Lower lobe of right lung (tissue), 2 donors: ENCODE data around the gene HDAC7. TPM values are rescaled to one million over a fixed set of nuclear protein-coding genes. Genes with fewer than 3 reads are reported as not detected.

Experiments used
- ATAC-seq, 2 donors: fragments of 200-7000 bp; cut with Tn5 transposase; one replicate each; pipeline ENCODE4 v1.9.1; 2020 to 2022; ENCODE audit warnings: mild to moderate bottlenecking in 2 of 2, moderate library complexity in 2 of 2
- DNase-seq: peaks from one replicate; pipeline ENCODE4 v3.0.0-alpha.2; 2020
- H3K27ac ChIP-seq: fragments of 200-600 bp; one replicate; pipeline ENCODE4 v1.8.0; 2022
- H3K27me3 ChIP-seq: fragments of 200-600 bp; one replicate; pipeline ENCODE4 v1.8.0; 2022; ENCODE audit warnings: low read depth
- H3K36me3 ChIP-seq: fragments of 200-600 bp; one replicate; pipeline ENCODE4 v1.8.0; 2022; ENCODE audit warnings: mild to moderate bottlenecking
- H3K4me1 ChIP-seq: fragments of 200-600 bp; one replicate; pipeline ENCODE4 v1.8.0; 2022
- H3K4me3 ChIP-seq: fragments of 200-600 bp; one replicate; pipeline ENCODE4 v1.8.0; 2022; ENCODE audit warnings: mild to moderate bottlenecking
- H3K9me3 ChIP-seq: fragments of 200-600 bp; one replicate; pipeline ENCODE4 v1.8.0; 2022
- intact Hi-C: fragments of 100-400 bp; cut with DNase I; formaldehyde crosslinking; loops from one replicate; pipeline ENCODE4 v1.11.0; 2022
- total RNA-seq: library from RNA; stranded (reverse); fragmentation: NEBNext Ultra II Directional; extraction: Animal tissue kit (Norgen Biotek cat#: 25700); gene quantifications from one replicate; pipeline ENCODE4 v1.2.1, GENCODE V29; 2021
- TF ChIP-seq, protein P1 (sequence below): fragments of 200-600 bp; IDR thresholded peaks from one replicate; pipeline ENCODE4 v1.8.0; 2022; ENCODE audit warnings: antibody characterized with exemption, mild to moderate bottlenecking
- donor health status: DM: no; HTN: yes; CAD: no; lungs with severe emphysema.

HDAC7 gene
- total RNA-seq, 1 donor from 2014 or later = 104 TPM

DNA sequence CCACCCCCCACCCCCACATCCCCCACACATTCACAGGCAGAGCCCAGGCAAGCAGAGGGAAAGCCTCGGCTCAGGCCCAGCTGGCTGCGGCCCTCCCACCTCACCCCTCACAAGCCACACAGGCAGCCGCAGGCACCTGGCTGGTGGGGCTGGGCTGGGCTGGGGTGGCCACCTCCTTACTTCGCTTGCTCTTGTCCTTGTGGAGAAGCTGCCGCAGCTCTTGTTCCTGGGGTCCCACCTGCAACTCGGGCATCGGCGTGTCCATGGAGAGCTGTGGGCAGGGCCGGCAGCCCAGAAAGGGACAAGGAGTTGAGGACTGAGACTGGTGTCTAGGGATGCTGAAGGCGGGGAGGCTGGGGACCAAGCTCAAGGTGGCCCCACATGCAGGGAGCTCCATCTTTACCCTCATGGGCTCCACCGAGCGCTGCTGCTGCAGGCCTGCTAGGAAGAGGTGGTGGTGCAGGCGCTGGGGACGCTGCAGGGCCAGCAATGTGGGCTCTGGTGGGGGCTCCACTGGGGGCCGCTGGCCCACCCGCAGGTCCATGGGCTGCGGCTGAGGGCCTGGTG, 21.2 kb downstream of the HDAC7 start:
- H3K4me1 ChIP-seq = peaks cover 52% of the 10 kb centered on the region
- no peaks in the 10 kb centered on the region for H3K27me3 ChIP-seq
- no peak for ATAC-seq
- no peaks in the 10 kb centered on the region for H3K9me3 ChIP-seq
- H3K4me3 ChIP-seq = no peak overlapping the region
- no peak overlapping the region for H3K27ac ChIP-seq
- DNase-seq = no peak
- TF ChIP-seq, protein P1, sequence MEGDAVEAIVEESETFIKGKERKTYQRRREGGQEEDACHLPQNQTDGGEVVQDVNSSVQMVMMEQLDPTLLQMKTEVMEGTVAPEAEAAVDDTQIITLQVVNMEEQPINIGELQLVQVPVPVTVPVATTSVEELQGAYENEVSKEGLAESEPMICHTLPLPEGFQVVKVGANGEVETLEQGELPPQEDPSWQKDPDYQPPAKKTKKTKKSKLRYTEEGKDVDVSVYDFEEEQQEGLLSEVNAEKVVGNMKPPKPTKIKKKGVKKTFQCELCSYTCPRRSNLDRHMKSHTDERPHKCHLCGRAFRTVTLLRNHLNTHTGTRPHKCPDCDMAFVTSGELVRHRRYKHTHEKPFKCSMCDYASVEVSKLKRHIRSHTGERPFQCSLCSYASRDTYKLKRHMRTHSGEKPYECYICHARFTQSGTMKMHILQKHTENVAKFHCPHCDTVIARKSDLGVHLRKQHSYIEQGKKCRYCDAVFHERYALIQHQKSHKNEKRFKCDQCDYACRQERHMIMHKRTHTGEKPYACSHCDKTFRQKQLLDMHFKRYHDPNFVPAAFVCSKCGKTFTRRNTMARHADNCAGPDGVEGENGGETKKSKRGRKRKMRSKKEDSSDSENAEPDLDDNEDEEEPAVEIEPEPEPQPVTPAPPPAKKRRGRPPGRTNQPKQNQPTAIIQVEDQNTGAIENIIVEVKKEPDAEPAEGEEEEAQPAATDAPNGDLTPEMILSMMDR = no peak
- intact Hi-C loops = no loop called here
- H3K36me3 ChIP-seq = peaks cover 61% of the 10 kb centered on the region

DNA sequence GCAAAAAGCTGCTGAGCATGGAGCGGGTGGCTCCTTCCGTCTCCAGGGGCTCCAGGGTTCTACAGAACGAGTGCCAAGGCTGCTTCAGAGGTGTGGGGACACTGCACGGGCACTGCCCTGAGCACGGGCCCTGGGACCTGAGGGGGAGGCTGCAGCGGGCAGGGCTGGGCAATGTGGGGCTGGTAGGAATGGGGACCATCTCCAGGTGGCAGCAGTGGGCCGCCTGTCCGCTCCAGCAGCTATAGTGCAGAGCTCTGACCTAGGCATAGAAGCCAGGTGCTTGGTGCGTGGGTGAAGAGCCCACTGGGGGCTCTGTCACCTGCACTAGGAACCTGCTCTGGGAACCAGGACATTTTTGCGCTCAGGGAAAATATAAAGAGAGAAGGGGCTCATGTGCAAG, 22.3 kb downstream of the HDAC7 start:
- ATAC-seq (peak in 1 of 2 donors; percentile 34), DNase-seq (no peak)
- peaks cover 42% of the 10 kb centered on the region for H3K4me1 ChIP-seq
- no peaks in the 10 kb centered on the region for H3K9me3 ChIP-seq
- intact Hi-C loops = no loop called here
- H3K27ac ChIP-seq = no peak overlapping the region
- H3K36me3 ChIP-seq = peaks cover 66% of the 10 kb centered on the region
- TF ChIP-seq, protein P1 = peak; percentile 22
- H3K27me3 ChIP-seq = no peaks in the 10 kb centered on the region
- no peak overlapping the region for H3K4me3 ChIP-seq

DNA sequence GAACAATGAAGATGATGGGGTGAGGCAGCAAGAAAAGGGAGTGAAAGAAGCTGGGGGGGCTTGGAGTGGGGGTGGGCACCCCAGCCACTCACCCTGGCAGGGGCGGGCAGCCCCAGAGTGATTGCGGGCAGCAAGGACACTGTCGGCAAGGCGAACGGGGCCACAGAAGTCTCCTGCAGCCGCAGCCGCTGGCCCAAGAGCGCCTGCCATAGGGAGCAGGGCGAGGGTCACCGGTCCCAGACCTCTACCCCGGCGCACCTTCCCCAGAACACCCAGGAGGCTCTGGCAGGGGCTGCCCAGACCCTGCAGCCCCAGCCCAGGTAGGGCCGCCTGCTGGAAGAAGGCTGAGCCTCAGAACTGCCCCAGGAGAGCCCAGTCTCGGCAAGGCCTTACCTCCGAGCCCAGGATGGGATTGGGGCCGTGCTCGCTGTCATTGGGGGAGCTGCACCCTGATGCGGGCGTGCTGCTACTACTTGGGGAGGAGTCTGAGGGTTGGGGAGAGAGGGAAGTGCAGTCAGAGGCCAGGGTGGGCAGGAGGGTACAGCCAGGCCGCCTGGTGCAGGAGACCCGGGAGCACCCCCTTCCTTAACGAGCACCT, 23.8 kb downstream of the HDAC7 start:
- TF ChIP-seq, protein P1 = no peak
- no peaks in the 10 kb centered on the region for H3K27me3 ChIP-seq
- peaks cover 26% of the 10 kb centered on the region for H3K4me1 ChIP-seq
- intact Hi-C loops = no loop called here
- no peak overlapping the region for H3K27ac ChIP-seq
- DNase-seq = no peak
- ATAC-seq = no peak
- no peak overlapping the region for H3K4me3 ChIP-seq
- H3K36me3 ChIP-seq = peaks cover 81% of the 10 kb centered on the region
- H3K9me3 ChIP-seq = no peaks in the 10 kb centered on the region

DNA sequence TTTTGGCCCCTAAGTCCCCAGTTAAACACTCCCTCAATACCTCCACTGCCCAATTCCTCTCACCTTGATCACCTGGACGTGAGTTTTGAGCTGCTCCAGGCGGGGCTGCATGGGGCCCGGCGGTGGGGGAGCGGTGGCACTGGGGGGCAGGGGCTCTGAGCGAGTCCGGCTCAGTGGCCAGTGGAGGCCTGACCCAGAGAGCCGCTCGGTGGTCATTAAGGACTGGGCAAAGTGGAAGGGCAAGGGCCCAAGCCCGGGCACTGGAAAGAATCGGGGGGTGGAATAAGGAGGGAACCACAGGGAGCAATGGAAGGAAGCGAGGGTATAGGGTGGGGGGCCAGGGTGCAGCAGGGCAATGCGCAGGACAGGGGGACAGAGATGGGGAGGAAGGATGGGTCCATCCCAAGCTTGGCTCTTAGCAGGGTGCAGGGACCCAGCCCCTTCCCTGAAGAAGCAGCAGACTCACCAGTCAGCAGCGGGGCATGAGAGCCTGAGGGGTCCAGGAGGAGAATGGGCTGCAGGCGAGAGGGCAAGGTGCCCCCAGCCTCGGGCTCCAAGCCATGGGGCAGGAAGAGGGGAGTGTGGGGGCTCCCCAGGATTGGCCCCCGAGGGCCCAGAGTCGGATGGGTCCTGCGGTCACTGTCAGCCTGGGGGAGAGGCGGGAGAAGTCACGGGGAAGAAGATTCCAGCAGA, 24.4 kb downstream of the HDAC7 start:
- DNase-seq (no peak), ATAC-seq (no peak)
- Histone ChIP-seq H3K36me3 (peaks cover 88% of the 10 kb centered on the region), H3K27ac (no peak overlapping the region), H3K4me3 (no peak overlapping the region), H3K9me3 (no peaks in the 10 kb centered on the region), H3K4me1 (peaks cover 20% of the 10 kb centered on the region), H3K27me3 (no peaks in the 10 kb centered on the region)
- intact Hi-C loops = no loop called here
- TF ChIP-seq, protein P1 = no peak

DNA sequence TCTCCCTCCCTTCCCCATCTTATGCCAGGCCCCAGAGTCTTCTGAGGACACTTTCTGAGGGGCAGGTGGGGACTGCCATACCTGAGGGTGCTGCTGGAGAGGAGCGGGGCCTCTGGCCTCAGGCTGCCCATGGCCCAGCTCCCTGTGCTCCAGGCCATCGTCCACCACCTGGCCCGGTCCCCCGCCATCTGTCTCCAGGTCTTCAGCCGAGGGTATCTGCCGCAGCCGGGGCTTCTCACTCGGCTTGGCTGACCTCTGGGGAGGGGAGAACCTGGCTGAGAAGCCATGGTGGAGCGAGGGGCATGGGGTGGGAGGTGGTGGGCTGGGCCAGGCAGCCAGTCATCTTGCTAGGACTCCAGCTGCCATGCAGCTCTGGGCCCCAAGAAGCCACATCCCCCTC, 25.0 kb downstream of the HDAC7 start:
- ATAC-seq (no peak), DNase-seq (no peak)
- Histone ChIP-seq H3K36me3 (peaks cover 94% of the 10 kb centered on the region), H3K9me3 (no peaks in the 10 kb centered on the region), H3K4me3 (no peak overlapping the region), H3K27me3 (no peaks in the 10 kb centered on the region), H3K27ac (no peak overlapping the region), H3K4me1 (peaks cover 14% of the 10 kb centered on the region)
- intact Hi-C loops = no loop called here
- TF ChIP-seq, protein P1 = no peak
